ENCODE measurements around the gene PNMA6E. TPM values are rescaled to one million over a fixed set of nuclear protein-coding genes. Genes with fewer than 3 reads are reported as not detected.

PNMA6E gene
- total and polyA plus RNA-seq, 9 of the 15 experiments (the other 6 are each of a cell fraction or from before 2014, with no cell fraction given) = 0.03 TPM; not detected in 8

DNA sequence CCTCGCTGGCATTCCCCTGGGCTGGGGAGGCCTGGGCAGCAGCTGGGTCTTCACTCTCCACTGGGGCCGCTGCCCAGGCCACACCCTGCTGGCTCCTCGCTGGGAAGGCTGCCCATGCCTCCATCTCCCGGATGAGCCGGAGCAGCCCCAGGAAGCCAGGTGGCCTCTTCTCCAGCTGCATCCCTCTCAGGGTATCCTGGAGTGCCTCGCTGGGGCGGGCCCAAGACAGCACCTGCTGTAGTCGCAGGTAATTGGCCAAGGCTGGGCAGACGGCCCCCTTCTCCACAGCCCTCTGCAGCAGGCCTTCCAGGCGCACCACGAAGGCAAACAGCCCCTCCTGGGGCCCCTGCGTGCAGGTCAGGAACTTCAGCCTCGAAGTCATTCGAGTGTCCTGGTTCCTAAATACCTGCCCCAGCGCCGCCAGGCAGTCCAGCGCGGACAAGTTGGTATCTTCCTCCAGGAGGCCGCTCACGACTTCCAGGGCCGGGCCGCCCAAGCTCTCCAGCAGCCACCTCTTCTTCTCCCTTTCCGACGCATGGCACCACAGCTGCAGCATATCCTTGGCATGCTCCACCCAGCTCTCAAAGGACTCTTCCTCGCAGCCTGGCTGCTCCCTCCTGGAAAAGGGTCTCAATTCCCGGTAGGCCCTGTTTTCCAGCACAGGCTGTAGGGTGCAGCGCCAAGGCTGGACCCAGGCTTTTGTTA is 3.7 kb downstream of the PNMA6E start:
- H3K9me1 ChIP-seq (ENCODE audit: control insufficient read depth, insufficient read depth, low read length) = no peaks in the 10 kb centered on the region
- no peak overlapping the region for H3K9ac ChIP-seq (ENCODE audit: insufficient read depth in 1 of 2, low read depth in 2 of 2, low read length in 2 of 2)
- in situ Hi-C loops (cut with MboI) = no loop called here
- no peak overlapping the region for H3K4me3 ChIP-seq
- no peaks in the 10 kb centered on the region for H3K79me2 ChIP-seq (ENCODE audit: control insufficient read depth, insufficient read depth, low read length)
- FAIRE-seq (no peak), ATAC-seq (no peak), DNase-seq (ENCODE audit: extremely low read depth in 1 of 4, low spot score in 3 of 4) (no peak)
- no peak for TF ChIP-seq RBBP5 (IDR thresholded peaks at IDR 0.05; ENCODE audit: borderline replicate concordance, insufficient read depth, low read length, poor library complexity, severe bottlenecking)
- no peak for TF ChIP-seq RFX1 (IDR thresholded peaks at IDR 0.05)
- TF ChIP-seq, protein P1, sequence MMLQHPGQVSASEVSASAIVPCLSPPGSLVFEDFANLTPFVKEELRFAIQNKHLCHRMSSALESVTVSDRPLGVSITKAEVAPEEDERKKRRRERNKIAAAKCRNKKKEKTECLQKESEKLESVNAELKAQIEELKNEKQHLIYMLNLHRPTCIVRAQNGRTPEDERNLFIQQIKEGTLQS (IDR thresholded peaks at IDR 0.05) = no peak
- TF ChIP-seq, protein P1 (CRISPR knock-in tag; conservative IDR thresholded peaks at IDR 0.05) = no peak
- TF ChIP-seq CHD1 (IDR thresholded peaks at IDR 0.05; ENCODE audit: low read length) = no peak
- TF ChIP-seq MAFF (IDR thresholded peaks at IDR 0.05; ENCODE audit: low read length) = no peak
- TF ChIP-seq ZNF384 (IDR thresholded peaks at IDR 0.05; ENCODE audit: low read depth, low read length) = no peak
- no peak for TF ChIP-seq NFE2 (IDR thresholded peaks at IDR 0.05; ENCODE audit: low read depth)
- no peak for TF ChIP-seq ZNF347 (CRISPR knock-in tag; IDR thresholded peaks at IDR 0.05; ENCODE audit: low read depth)
- TF ChIP-seq, protein P2, sequence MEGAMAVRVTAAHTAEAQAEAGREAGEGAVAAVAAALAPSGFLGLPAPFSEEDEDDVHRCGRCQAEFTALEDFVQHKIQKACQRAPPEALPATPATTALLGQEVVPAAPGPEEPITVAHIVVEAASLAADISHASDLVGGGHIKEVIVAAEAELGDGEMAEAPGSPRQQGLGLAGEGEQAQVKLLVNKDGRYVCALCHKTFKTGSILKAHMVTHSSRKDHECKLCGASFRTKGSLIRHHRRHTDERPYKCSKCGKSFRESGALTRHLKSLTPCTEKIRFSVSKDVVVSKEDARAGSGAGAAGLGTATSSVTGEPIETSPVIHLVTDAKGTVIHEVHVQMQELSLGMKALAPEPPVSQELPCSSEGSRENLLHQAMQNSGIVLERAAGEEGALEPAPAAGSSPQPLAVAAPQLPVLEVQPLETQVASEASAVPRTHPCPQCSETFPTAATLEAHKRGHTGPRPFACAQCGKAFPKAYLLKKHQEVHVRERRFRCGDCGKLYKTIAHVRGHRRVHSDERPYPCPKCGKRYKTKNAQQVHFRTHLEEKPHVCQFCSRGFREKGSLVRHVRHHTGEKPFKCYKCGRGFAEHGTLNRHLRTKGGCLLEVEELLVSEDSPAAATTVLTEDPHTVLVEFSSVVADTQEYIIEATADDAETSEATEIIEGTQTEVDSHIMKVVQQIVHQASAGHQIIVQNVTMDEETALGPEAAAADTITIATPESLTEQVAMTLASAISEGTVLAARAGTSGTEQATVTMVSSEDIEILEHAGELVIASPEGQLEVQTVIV (CRISPR knock-in tag; IDR thresholded peaks at IDR 0.05; ENCODE audit: borderline replicate concordance) = no peak
- TF ChIP-seq CTBP1 (IDR thresholded peaks at IDR 0.05; ENCODE audit: borderline replicate concordance) = no peak
- TF ChIP-seq, protein P3, sequence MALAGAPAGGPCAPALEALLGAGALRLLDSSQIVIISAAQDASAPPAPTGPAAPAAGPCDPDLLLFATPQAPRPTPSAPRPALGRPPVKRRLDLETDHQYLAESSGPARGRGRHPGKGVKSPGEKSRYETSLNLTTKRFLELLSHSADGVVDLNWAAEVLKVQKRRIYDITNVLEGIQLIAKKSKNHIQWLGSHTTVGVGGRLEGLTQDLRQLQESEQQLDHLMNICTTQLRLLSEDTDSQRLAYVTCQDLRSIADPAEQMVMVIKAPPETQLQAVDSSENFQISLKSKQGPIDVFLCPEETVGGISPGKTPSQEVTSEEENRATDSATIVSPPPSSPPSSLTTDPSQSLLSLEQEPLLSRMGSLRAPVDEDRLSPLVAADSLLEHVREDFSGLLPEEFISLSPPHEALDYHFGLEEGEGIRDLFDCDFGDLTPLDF (CRISPR knock-in tag; IDR thresholded peaks at IDR 0.05) = no peak
- TF ChIP-seq KLF1 (tag; IDR thresholded peaks at IDR 0.05) = no peak
- ChIA-PET POLR2A (no interaction called here), CTCF (ENCODE audit: low intra/inter-chr PET ratio) (no interaction called here)
- no peak overlapping the region for H3K4me2 ChIP-seq (ENCODE audit: insufficient read depth, low read length)
- peaks cover 0 to 24% of the 10 kb centered on the region in 2 experiments; a peak in 2 of 5 replicates for H3K27me3 ChIP-seq (ENCODE audit: control insufficient read depth in 2 of 2, insufficient read depth in 2 of 2, low read length in 2 of 2)
- BruUV-seq (replicated peaks) = no TSS peak
- H2AFZ ChIP-seq (ENCODE audit: low read depth, low read length) = no peak overlapping the region
- intact Hi-C loops (cut with micrococcal nuclease) = no loop called here
- no peaks in the 10 kb centered on the region for H3K9me3 ChIP-seq (replicated peaks; ENCODE audit: control insufficient read depth, insufficient read depth, low read depth, low read length)
- no peaks in the 10 kb centered on the region for H4K20me1 ChIP-seq (replicated peaks; ENCODE audit: control insufficient read depth, insufficient read depth, low read length)
- H3K36me3 ChIP-seq (ENCODE audit: control insufficient read depth, insufficient read depth, low read length) = no peaks in the 10 kb centered on the region
- 17% methylated on average over 12 of the region's 27 CpGs for WGBS (ENCODE audit: insufficient coverage, low coverage, missing lambda C conversion rate)
- H3K4me1 ChIP-seq (replicated peaks in 1 of 2; ENCODE audit: control insufficient read depth in 2 of 2, insufficient read depth in 2 of 2, low read length in 2 of 2) = peaks cover 0 to 22% of the 10 kb centered on the region in 2 experiments; a peak in 2 of 5 replicates
- H3K27ac ChIP-seq (ENCODE audit: extremely low read depth, low read depth, low read length) = no peak overlapping the region

Measured in K562 (cell line).